ENCODE results near the gene SCMH1.

Gene SCMH1

GRCh38 chr1:41097105-41097504 lies 145.0 kb downstream of the SCMH1 start:
- no peak for DNase-seq (ENCODE audit: low spot score)

- no peak for DNase-seq (ENCODE audit: low spot score)
Measured at GRCh38 chr1:41093826-41094225, 148.3 kb downstream of the SCMH1 start.

GRCh38 chr1:41086921-41087320 lies 155.2 kb downstream of the SCMH1 start:
- no peak for DNase-seq (ENCODE audit: low spot score)

GRCh38 chr1:41078616-41079015 lies 163.5 kb downstream of the SCMH1 start:
- DNase-seq (ENCODE audit: low spot score): no peak

- DNase-seq (ENCODE audit: low spot score): no peak
Measured at GRCh38 chr1:41078193-41078592, 163.9 kb downstream of the SCMH1 start.

DNA sequence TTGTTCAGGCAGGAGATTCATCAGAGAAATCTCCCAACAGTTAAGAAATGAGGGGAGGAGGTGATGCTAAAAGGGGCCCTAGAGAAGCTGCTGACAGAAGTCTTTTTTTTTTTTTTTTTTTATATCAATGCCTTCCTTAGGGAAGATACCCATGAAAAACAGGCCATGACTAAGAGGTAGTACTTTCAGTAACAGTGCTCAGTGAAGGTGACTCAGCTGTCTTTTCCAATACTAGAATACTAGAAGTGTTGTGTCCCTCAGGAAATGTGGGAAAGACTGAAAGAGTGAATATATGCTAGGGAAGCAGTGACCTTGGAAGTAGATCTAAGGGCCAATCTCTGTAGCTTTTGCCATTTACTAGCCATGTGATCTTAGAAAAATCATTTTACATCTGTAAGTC lies 168.1 kb downstream of the SCMH1 start:
- no peak for DNase-seq (ENCODE audit: low spot score)

GRCh38 chr1:41072051-41072450 lies 170.1 kb downstream of the SCMH1 start:
- DNase-seq (ENCODE audit: low spot score): no peak

DNA sequence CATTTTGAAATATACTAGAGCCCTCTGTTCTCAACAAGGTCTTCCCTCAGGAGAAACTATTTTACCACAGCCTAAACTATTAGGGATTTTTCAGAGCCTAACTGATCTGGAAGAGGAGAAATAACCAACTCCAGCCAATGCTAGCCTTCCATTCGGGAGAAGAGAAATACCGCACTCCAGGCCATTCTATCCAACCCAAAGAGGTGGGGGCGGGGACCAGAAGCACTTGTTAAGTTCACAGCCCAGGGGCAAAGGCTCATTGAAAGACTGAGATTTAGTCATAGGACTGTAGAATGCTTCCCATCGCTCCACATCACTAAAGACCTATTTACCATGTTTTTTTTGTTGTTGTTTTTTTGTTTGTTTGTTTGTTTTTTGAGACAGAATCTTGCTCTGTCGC lies 185.2 kb downstream of the SCMH1 start:
- DNase-seq (ENCODE audit: low spot score): no peak

GRCh38 chr1:41053316-41053715 lies 188.8 kb downstream of the SCMH1 start:
- no peak for DNase-seq (ENCODE audit: low spot score)

DNA sequence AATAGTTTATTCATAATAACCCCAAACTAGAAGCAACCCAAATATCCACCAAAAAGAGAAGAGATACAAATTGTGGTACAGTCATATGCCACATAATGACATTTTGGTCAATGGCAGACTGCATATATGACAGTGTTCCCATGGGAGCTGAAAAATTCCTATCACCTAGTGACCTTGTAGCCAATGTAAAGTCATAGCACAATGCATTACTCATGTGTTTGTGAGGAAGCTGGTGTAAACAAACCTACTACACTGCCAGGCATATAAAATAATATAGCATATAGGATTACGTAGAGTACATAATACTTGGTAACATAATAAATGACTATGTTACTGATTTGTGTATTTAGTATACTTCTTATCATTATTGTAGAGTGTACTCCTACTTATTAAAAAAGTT lies 191.1 kb downstream of the SCMH1 start:
- no peak for DNase-seq (ENCODE audit: low spot score)

- DNase-seq (ENCODE audit: low spot score): no peak
Measured at GRCh38 chr1:41048540-41048939, 193.6 kb downstream of the SCMH1 start.

GRCh38 chr1:41046347-41046775 lies 195.7 kb downstream of the SCMH1 start:
- DNase-seq (ENCODE audit: low spot score): no peak

DNA sequence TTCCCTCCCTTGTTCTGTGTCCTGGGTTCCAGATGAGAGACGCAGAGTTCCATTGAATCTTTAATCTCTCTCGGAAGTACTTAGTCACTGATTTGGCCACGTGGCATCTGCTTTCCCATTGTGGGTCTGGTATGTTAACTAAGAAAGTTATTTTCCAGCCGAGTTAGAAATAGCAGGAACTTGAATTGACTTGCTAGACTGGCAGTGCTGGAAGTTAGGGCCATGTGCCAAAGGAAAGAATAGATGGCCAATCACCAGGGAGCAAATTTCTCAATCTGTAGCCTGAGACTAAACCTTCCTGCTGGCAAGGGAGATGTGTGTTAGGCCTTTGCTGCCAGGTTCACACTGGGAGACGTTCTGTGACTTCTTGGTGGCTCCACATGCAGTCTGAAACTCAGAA lies 196.4 kb downstream of the SCMH1 start:
- DNase-seq (ENCODE audit: low spot score): no peak

DNA sequence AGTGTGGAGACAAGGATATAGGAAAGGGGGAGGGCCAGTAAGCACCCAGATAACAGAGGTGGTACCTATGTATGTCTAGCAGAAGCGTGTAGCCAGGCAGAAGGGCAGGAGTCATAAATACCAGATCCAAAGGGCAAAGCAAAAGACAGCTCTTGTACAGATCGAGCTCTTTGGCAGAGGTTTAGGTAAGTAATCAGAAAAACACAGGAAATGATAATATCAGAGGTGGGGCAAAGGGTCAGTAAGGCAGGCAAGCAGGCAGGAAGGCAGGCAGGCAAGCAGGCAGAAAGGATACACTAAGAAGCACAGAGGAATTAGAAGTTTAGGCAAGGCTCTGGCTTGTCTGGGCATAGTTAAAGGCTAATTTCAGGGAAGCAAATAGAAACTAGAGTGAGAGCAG lies 197.9 kb downstream of the SCMH1 start:
- DNase-seq (ENCODE audit: low spot score): no peak

DNA sequence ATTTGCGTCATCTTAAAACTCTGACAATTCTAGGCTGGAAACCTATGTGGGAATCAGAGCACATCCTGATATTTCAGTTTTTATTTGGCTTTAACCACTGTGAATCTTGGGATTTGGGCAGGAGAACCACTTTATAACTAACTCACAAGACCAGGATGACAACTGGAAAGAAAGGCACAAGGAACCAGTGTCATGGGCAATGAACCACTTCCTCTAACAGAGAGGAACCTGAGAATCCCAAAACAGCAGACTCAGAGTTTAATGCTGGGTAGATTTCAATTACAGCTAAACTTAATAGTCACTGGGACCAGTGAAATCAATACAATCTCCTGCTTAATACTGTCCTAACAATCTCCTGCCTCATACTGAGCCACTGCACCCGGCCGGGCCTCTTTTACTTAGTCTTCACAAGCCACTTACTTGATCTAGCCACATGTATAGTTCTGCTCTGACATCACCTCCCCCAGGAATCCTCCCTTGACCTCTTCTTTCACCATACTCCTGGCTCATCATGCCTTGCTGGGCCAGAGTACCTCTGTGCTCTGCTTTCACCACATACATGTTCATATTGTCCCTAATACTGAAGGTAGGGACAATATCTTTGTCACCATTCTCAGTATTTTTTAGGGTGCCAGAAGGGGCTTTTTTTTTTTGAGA lies 200.4 kb downstream of the SCMH1 start:
- DNase-seq (ENCODE audit: low spot score): no peak

- no peak for DNase-seq (ENCODE audit: low spot score)
Measured at GRCh38 chr1:41038110-41038509, 204.0 kb downstream of the SCMH1 start.

DNA sequence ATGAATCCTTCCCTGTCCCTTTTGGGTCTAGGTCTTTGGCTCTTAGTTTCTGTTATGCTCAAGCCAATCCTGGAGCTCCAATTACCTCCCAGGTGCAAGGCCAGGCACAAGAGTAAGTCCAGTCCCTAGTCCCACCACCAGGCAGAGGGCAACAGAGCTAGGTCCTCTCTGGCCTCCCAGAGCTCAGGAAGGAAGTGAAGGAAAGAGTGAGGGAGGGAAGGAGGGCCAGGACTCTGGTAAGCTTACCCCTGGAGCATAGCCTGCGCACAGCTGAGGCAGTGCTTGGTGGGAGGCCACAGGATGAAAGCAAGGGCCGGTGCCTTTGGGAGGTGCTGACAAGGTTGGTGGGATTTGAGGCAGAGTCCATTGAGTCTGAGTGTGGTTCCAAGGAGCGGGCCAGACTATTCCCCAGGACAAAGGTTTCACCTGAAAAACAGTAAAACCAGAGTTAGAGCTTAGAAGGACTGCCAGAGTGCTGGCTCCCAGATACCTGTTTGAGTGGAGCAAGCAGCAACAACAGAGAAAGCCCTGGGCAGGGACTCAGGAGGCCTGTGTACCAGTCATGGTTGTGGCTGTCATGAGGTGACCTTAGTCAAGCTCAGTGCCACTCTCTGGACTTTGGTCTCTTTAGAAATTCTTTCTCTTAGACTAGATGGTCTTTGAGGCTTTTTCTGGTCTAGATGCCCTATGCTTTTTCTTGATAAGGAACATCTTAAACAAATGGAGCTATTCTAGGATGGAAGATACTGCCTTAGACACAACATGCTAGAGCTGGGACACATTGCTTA lies 204.8 kb downstream of the SCMH1 start:
- DNase-seq (ENCODE audit: low spot score): no peak

DNA sequence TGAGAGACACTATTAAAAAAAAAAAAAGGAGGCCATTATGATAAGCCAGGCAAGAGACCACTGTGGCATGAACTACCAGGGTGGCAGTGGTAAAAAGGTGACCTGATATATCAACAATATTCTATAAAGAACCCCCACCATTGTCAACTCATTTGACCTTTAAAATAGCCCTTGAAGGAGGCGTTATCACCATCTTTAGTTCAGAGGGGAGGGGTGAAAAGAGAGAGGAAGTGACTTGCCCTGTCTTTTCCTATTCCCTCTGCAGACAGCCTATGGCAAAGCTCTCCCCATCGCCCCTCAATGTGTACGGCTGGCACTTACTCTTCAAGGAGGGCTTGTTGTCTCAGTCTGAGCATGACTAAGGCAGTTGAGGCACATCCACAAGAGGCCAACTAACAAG lies 208.8 kb downstream of the SCMH1 start:
- DNase-seq (ENCODE audit: low spot score): no peak

- no peak for DNase-seq (ENCODE audit: low spot score)
Measured at GRCh38 chr1:41032147-41032546, 210.0 kb downstream of the SCMH1 start.

DNA sequence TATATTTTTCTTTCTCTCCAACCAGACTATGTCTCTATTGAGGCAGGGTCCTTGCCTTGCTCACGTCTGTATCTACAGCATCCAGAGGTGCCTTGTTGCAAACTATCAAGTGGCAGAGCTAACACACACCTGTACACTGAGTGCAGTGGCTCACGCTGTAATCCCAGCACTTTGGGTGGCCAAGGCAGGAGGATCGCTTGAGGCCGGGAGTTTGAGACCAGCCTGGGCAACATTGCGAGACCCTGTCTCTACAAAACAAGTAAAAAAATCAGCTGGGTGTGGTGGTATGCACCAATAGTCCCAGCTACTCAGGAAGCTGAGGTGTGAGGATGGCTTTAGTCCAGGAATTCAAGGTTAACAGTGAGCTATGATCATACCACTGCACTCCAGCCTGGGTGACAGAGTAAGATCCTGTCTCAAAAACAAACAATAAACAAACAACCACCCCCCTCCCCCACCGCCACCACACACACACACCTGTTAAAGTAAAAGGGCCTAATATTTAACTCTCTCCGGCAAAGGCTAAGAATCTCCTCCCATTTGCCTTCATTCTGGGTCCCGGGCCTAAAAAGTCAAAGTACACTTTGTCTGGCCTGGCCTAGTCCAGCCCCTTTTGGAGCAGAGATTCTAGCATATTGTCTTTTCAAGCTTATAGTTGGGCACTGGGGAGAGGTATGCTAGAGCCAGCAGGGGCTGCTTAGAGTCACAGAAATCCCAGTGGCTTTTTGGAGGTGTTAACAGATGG lies 211.1 kb downstream of the SCMH1 start:
- no peak for DNase-seq (ENCODE audit: low spot score)

GRCh38 chr1:41028034-41028642 lies 214.0 kb downstream of the SCMH1 start:
- DNase-seq (ENCODE audit: low spot score): no peak

DNA sequence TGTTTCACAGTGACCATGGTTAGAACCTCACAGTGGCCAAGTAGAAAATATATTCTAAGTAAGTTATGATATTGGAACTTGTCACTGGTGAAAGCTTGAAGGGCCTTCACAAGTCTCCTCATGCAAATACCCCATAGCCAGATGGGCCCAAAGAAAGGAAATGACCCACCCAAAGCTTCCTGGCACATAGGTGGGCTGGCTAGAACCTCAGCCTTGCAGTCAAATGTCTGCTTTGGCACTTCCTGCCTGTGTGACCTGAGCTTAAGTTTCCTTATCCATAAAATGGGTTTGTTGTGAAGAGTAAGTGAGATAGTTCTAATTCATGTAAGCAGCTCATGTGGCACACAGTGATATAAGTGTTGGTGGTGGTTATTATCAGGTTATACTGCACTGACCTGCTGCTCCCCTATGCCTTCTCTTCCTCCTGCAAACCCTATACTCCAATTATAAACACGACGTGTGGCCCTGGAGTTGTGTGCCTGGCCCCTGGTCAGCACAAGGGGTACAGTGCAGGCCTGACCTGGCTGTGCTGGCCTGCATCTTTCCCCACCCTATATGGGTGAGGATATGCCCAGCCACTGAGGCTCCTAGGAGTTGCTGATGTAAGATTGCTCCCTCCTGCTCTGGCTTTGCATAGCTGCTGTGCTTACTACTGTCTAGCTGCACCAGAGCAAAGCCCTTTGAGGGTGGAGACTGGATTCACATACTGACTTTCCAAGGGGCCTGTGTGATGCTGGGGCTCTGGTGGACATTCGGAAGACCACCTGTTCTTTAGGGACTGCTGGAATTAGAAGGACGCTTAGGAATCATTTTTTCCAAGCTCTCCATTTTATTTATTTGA lies 215.9 kb downstream of the SCMH1 start:
- DNase-seq (ENCODE audit: low spot score): no peak
